Measurements from ENCODE around the gene NCAM2.

NCAM2 gene

GRCh38 chr21:21204366-21204996, 206.3 kb downstream of the NCAM2 start:
- Mint-ChIP-seq H3K27me3 (ENCODE audit: low read depth) (no peaks in the 10 kb centered on the region), H3K9me3 (peaks cover 16% of the 10 kb centered on the region), H3K36me3 (ENCODE audit: low read depth) (no peaks in the 10 kb centered on the region), H3K27ac (no peak overlapping the region), H3K4me1 (ENCODE audit: low read depth) (peaks cover 16% of the 10 kb centered on the region), H3K4me3 (no peak overlapping the region)
- DNase-seq (ENCODE audit: low spot score): no peak

- no peak overlapping the region for H3K4me3 Mint-ChIP-seq
- H3K36me3 Mint-ChIP-seq (ENCODE audit: low read depth): no peaks in the 10 kb centered on the region
- H3K4me1 Mint-ChIP-seq (ENCODE audit: low read depth): peaks cover 8% of the 10 kb centered on the region
- DNase-seq (ENCODE audit: low spot score): no peak
- H3K27me3 Mint-ChIP-seq (ENCODE audit: low read depth): no peaks in the 10 kb centered on the region
- H3K27ac Mint-ChIP-seq: no peak overlapping the region
- peaks cover 16% of the 10 kb centered on the region for H3K9me3 Mint-ChIP-seq
These were observed 207.4 kb downstream of the NCAM2 start for GRCh38 chr21:21205604-21206003.

- Mint-ChIP-seq H3K9me3 (peaks cover 4% of the 10 kb centered on the region), H3K27me3 (ENCODE audit: low read depth) (no peaks in the 10 kb centered on the region), H3K36me3 (ENCODE audit: low read depth) (no peaks in the 10 kb centered on the region), H3K4me3 (no peak overlapping the region), H3K27ac (no peak overlapping the region), H3K4me1 (ENCODE audit: low read depth) (no peaks in the 10 kb centered on the region)
- DNase-seq (ENCODE audit: low spot score): no peak
These were observed 212.3 kb downstream of the NCAM2 start for GRCh38 chr21:21210552-21210951.

GRCh38 chr21:21213297-21213696, 215.1 kb downstream of the NCAM2 start:
- Mint-ChIP-seq H3K4me1 (ENCODE audit: low read depth) (no peaks in the 10 kb centered on the region), H3K4me3 (no peak overlapping the region), H3K27me3 (ENCODE audit: low read depth) (no peaks in the 10 kb centered on the region), H3K27ac (no peak overlapping the region), H3K9me3 (peaks cover 4% of the 10 kb centered on the region), H3K36me3 (ENCODE audit: low read depth) (no peaks in the 10 kb centered on the region)
- DNase-seq (ENCODE audit: low spot score): no peak

GRCh38 chr21:21216047-21216446, 217.8 kb downstream of the NCAM2 start:
- no peak for DNase-seq (ENCODE audit: low spot score)
- Mint-ChIP-seq H3K9me3 (peaks cover 7% of the 10 kb centered on the region), H3K27me3 (ENCODE audit: low read depth) (no peaks in the 10 kb centered on the region), H3K4me1 (ENCODE audit: low read depth) (no peaks in the 10 kb centered on the region), H3K36me3 (ENCODE audit: low read depth) (no peaks in the 10 kb centered on the region), H3K27ac (no peak overlapping the region), H3K4me3 (no peak overlapping the region)

- no peaks in the 10 kb centered on the region for H3K4me1 Mint-ChIP-seq (ENCODE audit: low read depth)
- H3K9me3 Mint-ChIP-seq: no peaks in the 10 kb centered on the region
- H3K27me3 Mint-ChIP-seq (ENCODE audit: low read depth): no peaks in the 10 kb centered on the region
- H3K36me3 Mint-ChIP-seq (ENCODE audit: low read depth): no peaks in the 10 kb centered on the region
- DNase-seq (ENCODE audit: low spot score): no peak
- no peak overlapping the region for H3K27ac Mint-ChIP-seq
- no peak overlapping the region for H3K4me3 Mint-ChIP-seq
These were observed 228.3 kb downstream of the NCAM2 start for GRCh38 chr21:21226472-21226871.

GRCh38 chr21:21230672-21231071, 232.5 kb downstream of the NCAM2 start:
- Mint-ChIP-seq H3K4me1 (ENCODE audit: low read depth) (no peaks in the 10 kb centered on the region), H3K9me3 (no peaks in the 10 kb centered on the region), H3K4me3 (no peak overlapping the region), H3K27me3 (ENCODE audit: low read depth) (no peaks in the 10 kb centered on the region), H3K27ac (no peak overlapping the region), H3K36me3 (ENCODE audit: low read depth) (no peaks in the 10 kb centered on the region)
- DNase-seq (ENCODE audit: low spot score): no peak

GRCh38 chr21:21231913-21232312, 233.7 kb downstream of the NCAM2 start:
- no peaks in the 10 kb centered on the region for H3K9me3 Mint-ChIP-seq
- no peak for DNase-seq (ENCODE audit: low spot score)
- H3K27me3 Mint-ChIP-seq (ENCODE audit: low read depth): no peaks in the 10 kb centered on the region
- no peak overlapping the region for H3K27ac Mint-ChIP-seq
- no peak overlapping the region for H3K4me3 Mint-ChIP-seq
- H3K4me1 Mint-ChIP-seq (ENCODE audit: low read depth): no peaks in the 10 kb centered on the region
- no peaks in the 10 kb centered on the region for H3K36me3 Mint-ChIP-seq (ENCODE audit: low read depth)

GRCh38 chr21:21232320-21232719, 234.1 kb downstream of the NCAM2 start:
- H3K27me3 Mint-ChIP-seq (ENCODE audit: low read depth): no peaks in the 10 kb centered on the region
- no peaks in the 10 kb centered on the region for H3K36me3 Mint-ChIP-seq (ENCODE audit: low read depth)
- H3K27ac Mint-ChIP-seq: no peak overlapping the region
- no peaks in the 10 kb centered on the region for H3K4me1 Mint-ChIP-seq (ENCODE audit: low read depth)
- DNase-seq (ENCODE audit: low spot score): no peak
- H3K4me3 Mint-ChIP-seq: no peak overlapping the region
- H3K9me3 Mint-ChIP-seq: no peaks in the 10 kb centered on the region

- H3K36me3 Mint-ChIP-seq (ENCODE audit: low read depth): no peaks in the 10 kb centered on the region
- no peak overlapping the region for H3K4me3 Mint-ChIP-seq
- H3K27me3 Mint-ChIP-seq (ENCODE audit: low read depth): no peaks in the 10 kb centered on the region
- H3K4me1 Mint-ChIP-seq (ENCODE audit: low read depth): no peaks in the 10 kb centered on the region
- H3K27ac Mint-ChIP-seq: no peak overlapping the region
- H3K9me3 Mint-ChIP-seq: no peaks in the 10 kb centered on the region
- DNase-seq (ENCODE audit: low spot score): no peak
These were observed 234.8 kb downstream of the NCAM2 start for GRCh38 chr21:21233051-21233450.

- Mint-ChIP-seq H3K4me3 (no peak overlapping the region), H3K4me1 (ENCODE audit: low read depth) (no peaks in the 10 kb centered on the region), H3K27ac (no peak overlapping the region), H3K27me3 (ENCODE audit: low read depth) (no peaks in the 10 kb centered on the region), H3K9me3 (no peaks in the 10 kb centered on the region), H3K36me3 (ENCODE audit: low read depth) (no peaks in the 10 kb centered on the region)
- DNase-seq (ENCODE audit: low spot score): no peak
These were observed 238.8 kb downstream of the NCAM2 start for GRCh38 chr21:21236996-21237395.

- Mint-ChIP-seq H3K4me3 (no peak overlapping the region), H3K27me3 (ENCODE audit: low read depth) (no peaks in the 10 kb centered on the region), H3K36me3 (ENCODE audit: low read depth) (no peaks in the 10 kb centered on the region), H3K4me1 (ENCODE audit: low read depth) (no peaks in the 10 kb centered on the region), H3K9me3 (peaks cover 3% of the 10 kb centered on the region), H3K27ac (no peak overlapping the region)
- DNase-seq (ENCODE audit: low spot score): no peak
These were observed 240.6 kb downstream of the NCAM2 start for GRCh38 chr21:21238629-21239400.

- Mint-ChIP-seq H3K4me1 (ENCODE audit: low read depth) (peaks cover 2% of the 10 kb centered on the region), H3K27ac (no peak overlapping the region), H3K9me3 (peaks cover 8% of the 10 kb centered on the region), H3K27me3 (ENCODE audit: low read depth) (no peaks in the 10 kb centered on the region), H3K36me3 (ENCODE audit: low read depth) (no peaks in the 10 kb centered on the region), H3K4me3 (no peak overlapping the region)
- DNase-seq (ENCODE audit: low spot score): no peak
These were observed 243.2 kb downstream of the NCAM2 start for GRCh38 chr21:21241391-21241790.

GRCh38 chr21:21246007-21246406, 247.8 kb downstream of the NCAM2 start:
- Mint-ChIP-seq H3K36me3 (ENCODE audit: low read depth) (no peaks in the 10 kb centered on the region), H3K4me3 (no peak overlapping the region), H3K9me3 (peaks cover 8% of the 10 kb centered on the region), H3K27me3 (ENCODE audit: low read depth) (no peaks in the 10 kb centered on the region), H3K27ac (no peak overlapping the region), H3K4me1 (ENCODE audit: low read depth) (peaks cover 2% of the 10 kb centered on the region)
- no peak for DNase-seq (ENCODE audit: low spot score)

GRCh38 chr21:21247424-21247823, 249.2 kb downstream of the NCAM2 start:
- Mint-ChIP-seq H3K36me3 (ENCODE audit: low read depth) (no peaks in the 10 kb centered on the region), H3K27ac (no peak overlapping the region), H3K4me3 (no peak overlapping the region), H3K4me1 (ENCODE audit: low read depth) (peaks cover 2% of the 10 kb centered on the region), H3K9me3 (peaks cover 7% of the 10 kb centered on the region), H3K27me3 (ENCODE audit: low read depth) (no peaks in the 10 kb centered on the region)
- no peak for DNase-seq (ENCODE audit: low spot score)

Data from T-helper 2 cell treated with Interferon-gamma antibody and Interleukin-4, amounts not matched to agents 5 μg/mL and 100 μg/mL, for 36 hours (primary cell).